ENCODE results near the gene SLC49A4.

Gene SLC49A4

GRCh38 chr3:122828281-122828680, 33.4 kb downstream of the SLC49A4 start:
- DNase-seq (ENCODE audit: low read depth, low spot score) = no peak
- H3K4me3 ChIP-seq (ENCODE audit: low read depth, low read length) = no peak overlapping the region
- in situ Hi-C loops (cut with HindIII; ENCODE audit: low sequenced_read_pairs) = no loop called here
- TF ChIP-seq CTCF (IDR thresholded peaks at IDR 0.05; ENCODE audit: low read depth, low read length) = no peak

DNA sequence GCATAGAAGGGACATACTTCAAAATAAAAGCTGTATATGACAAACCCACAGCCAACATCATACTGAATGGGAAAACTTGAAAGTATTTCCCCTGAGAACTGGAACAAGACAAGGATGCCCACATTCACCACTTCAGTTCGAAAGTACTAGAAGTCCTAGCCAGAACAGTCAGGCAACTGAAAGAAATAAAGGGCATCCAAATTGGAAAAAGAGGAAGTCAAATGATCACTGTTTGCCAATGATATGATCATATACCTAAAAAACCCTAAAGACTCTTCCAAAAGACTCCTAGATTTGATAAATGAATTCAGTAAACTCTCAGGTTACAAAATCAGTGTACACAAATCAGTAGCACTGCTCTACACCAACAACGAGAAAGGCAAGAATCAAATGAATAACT, 40.7 kb downstream of the SLC49A4 start:
- no peak for TF ChIP-seq CTCF (IDR thresholded peaks at IDR 0.05; ENCODE audit: low read depth, low read length)
- H3K4me3 ChIP-seq (ENCODE audit: low read depth, low read length) = no peak overlapping the region
- DNase-seq (ENCODE audit: low read depth, low spot score) = no peak
- in situ Hi-C loops (cut with HindIII; ENCODE audit: low sequenced_read_pairs) = no loop called here

GRCh38 chr3:122843604-122844003, 48.7 kb downstream of the SLC49A4 start:
- no peak for DNase-seq (ENCODE audit: low read depth, low spot score)
- no peak for TF ChIP-seq CTCF (IDR thresholded peaks at IDR 0.05; ENCODE audit: low read depth, low read length)
- no peak overlapping the region for H3K4me3 ChIP-seq (ENCODE audit: low read depth, low read length)
- in situ Hi-C loops (cut with HindIII; ENCODE audit: low sequenced_read_pairs) = no loop called here

GRCh38 chr3:122857019-122857418, 62.1 kb downstream of the SLC49A4 start:
- DNase-seq (ENCODE audit: low read depth, low spot score) = peak; percentile 5
- TF ChIP-seq CTCF (IDR thresholded peaks at IDR 0.05; ENCODE audit: low read depth, low read length) = no peak
- no peak overlapping the region for H3K4me3 ChIP-seq (ENCODE audit: low read depth, low read length)
- in situ Hi-C loops (cut with HindIII; ENCODE audit: low sequenced_read_pairs) = no loop called here

GRCh38 chr3:122858373-122858772, 63.5 kb downstream of the SLC49A4 start:
- in situ Hi-C loops (cut with HindIII; ENCODE audit: low sequenced_read_pairs) = no loop called here
- peak; percentile 39 for DNase-seq (ENCODE audit: low read depth, low spot score)
- H3K4me3 ChIP-seq (ENCODE audit: low read depth, low read length) = no peak overlapping the region
- TF ChIP-seq CTCF (IDR thresholded peaks at IDR 0.05; ENCODE audit: low read depth, low read length) = peak; percentile 44

- DNase-seq (ENCODE audit: low read depth, low spot score) = no peak
- in situ Hi-C loops (cut with HindIII; ENCODE audit: low sequenced_read_pairs) = no loop called here
- TF ChIP-seq CTCF (IDR thresholded peaks at IDR 0.05; ENCODE audit: low read depth, low read length) = no peak
- H3K4me3 ChIP-seq (ENCODE audit: low read depth, low read length) = no peak overlapping the region
These were observed 64.3 kb downstream of the SLC49A4 start for GRCh38 chr3:122859021-122859805.
